Renal pelvis (tissue), 4 donors: ENCODE data around the gene CEACAM3. TPM values are rescaled to one million over a fixed set of nuclear protein-coding genes. Genes with fewer than 3 reads are reported as not detected.

Source experiments
- DNase-seq: peaks from one replicate; pipeline ENCODE4 v3.0.0-alpha.2; 2013
- polyA plus RNA-seq, 3 donors: library from polyadenylated mRNA; unstranded; fragments of 120-200 nt; gene quantifications; one replicate each; pipeline ENCODE4 v1.2.1, GENCODE V29; 2013; ENCODE audit not compliant: insufficient read length in 3 of 3

CEACAM3 gene
- polyA plus RNA-seq, 3 donors, result 0.12 to 0.23 TPM; not detected in 1

GRCh38 chr19:41844601-41845000 lies 48.2 kb downstream of the CEACAM3 start, which contains the start of gene LYPD4:
Gene LYPD4, minus strand, starts transcription at chr19:41844683. Its CDS starts 5,398 bp downstream, at chr19:41839285.
- DNase-seq, result no peak

- DNase-seq, result no peak
Measured at GRCh38 chr19:41845001-41845050, 48.4 kb downstream of the CEACAM3 start, which contains the start of gene DMRTC2. Gene DMRTC2, plus strand, starts transcription at chr19:41845042. Its CDS starts 2,387 bp downstream, at chr19:41847429.

- DNase-seq, result no peak
Measured at GRCh38 chr19:41845051-41845590, 48.7 kb downstream of the CEACAM3 start.

GRCh38 chr19:41847351-41848105 lies 51.1 kb downstream of the CEACAM3 start:
- no peak for DNase-seq

GRCh38 chr19:41848666-41849065 lies 52.3 kb downstream of the CEACAM3 start:
- DNase-seq, result no peak

- no peak for DNase-seq
Measured at GRCh38 chr19:41849067-41849466, 52.7 kb downstream of the CEACAM3 start.

- no peak for DNase-seq
Measured at GRCh38 chr19:41850381-41850780, 54.0 kb downstream of the CEACAM3 start.

GRCh38 chr19:41851456-41851855 lies 55.1 kb downstream of the CEACAM3 start:
- no peak for DNase-seq

GRCh38 chr19:41853344-41853743 lies 57.0 kb downstream of the CEACAM3 start:
- DNase-seq, result no peak

- DNase-seq, result no peak
Measured at GRCh38 chr19:41853768-41854167, 57.4 kb downstream of the CEACAM3 start.

- DNase-seq, result no peak
Measured at GRCh38 chr19:41859213-41859617, 62.8 kb downstream of the CEACAM3 start.

- peak; percentile 99 for DNase-seq
Measured at GRCh38 chr19:41859618-41860418, 63.4 kb downstream of the CEACAM3 start, which contains the start of gene RPS19. Gene RPS19, plus strand, starts transcription at chr19:41860255. Its CDS starts 520 bp downstream, at chr19:41860775.

GRCh38 chr19:41860419-41861115 lies 64.2 kb downstream of the CEACAM3 start:
- DNase-seq, result no peak

Other genes with a start within 250 kb of the CEACAM3 start
- 1 to 10 TPM; 1.5 to 2.4 (median 1.9) TPM for gene CEACAM21, start 220.4 kb upstream of the CEACAM3 start, polyA plus RNA-seq
- gene CEACAM4, start 169.5 kb upstream of the CEACAM3 start, polyA plus RNA-seq, result under 1 TPM in 2 of 3 donors, not detected in 1; 0.13 to 0.18 TPM
- gene CEACAM7, start 108.3 kb upstream of the CEACAM3 start, polyA plus RNA-seq, result not detected
- gene CEACAM5, start 88.0 kb upstream of the CEACAM3 start, polyA plus RNA-seq, result under 1 TPM in 2 of 3 donors, not detected in 1; 0.13 to 0.14 TPM
- gene CEACAM6, start 41.1 kb upstream of the CEACAM3 start, polyA plus RNA-seq, result under 1 TPM; 0.17 to 0.35 (median 0.31) TPM
- gene LYPD4, start 48.1 kb downstream of the CEACAM3 start, polyA plus RNA-seq, result not detected
- gene DMRTC2, start 48.5 kb downstream of the CEACAM3 start, polyA plus RNA-seq, result not detected
- gene RPS19, start 63.7 kb downstream of the CEACAM3 start, polyA plus RNA-seq, result 1,000 to 10,000 TPM; 1,296 to 1,888 (median 1,672) TPM
- gene CD79A, start 80.7 kb downstream of the CEACAM3 start, polyA plus RNA-seq, result 1 to 10 TPM in 1 of 3 donors, under 1 TPM in 2; 0.39 to 1.1 (median 0.81) TPM
- gene ARHGEF1, start 86.6 kb downstream of the CEACAM3 start, polyA plus RNA-seq, result 10 to 100 TPM; 51.4 to 61.0 (median 54.1) TPM
- under 1 TPM in 1 of 3 donors, not detected in 2; 0.09 TPM for gene ERFL, start 131.9 kb downstream of the CEACAM3 start, polyA plus RNA-seq
- gene RABAC1, start 162.7 kb downstream of the CEACAM3 start, polyA plus RNA-seq, result 10 to 100 TPM; 80.8 to 91.6 (median 82.6) TPM
- gene ATP1A3, start 197.6 kb downstream of the CEACAM3 start, polyA plus RNA-seq, result 1 to 10 TPM in 1 of 3 donors, under 1 TPM in 2; 0.10 to 1.4 (median 0.65) TPM